K562 (cell line): ENCODE results near the gene CCDC15. TPM values are rescaled to one million over a fixed set of nuclear protein-coding genes. Genes with fewer than 3 reads are reported as not detected.

Source experiments
- ATAC-seq: fragments of 200-7000 bp; cut with Tn5 transposase; 3 replicates; pipeline ENCODE4 v1.9.1; 2020; ENCODE audit warnings: moderate library complexity
- BruUV-seq: library from RNA; stranded (reverse); fragments of 400-500 nt; replicated peaks from 2 replicates; lab custom pipeline; 2021; lab: Mats Ljungman, UMichigan
- CTCF ChIA-PET: fragments of 300-600 bp; formaldehyde crosslinking; extraction: SDS; loops from one replicate; lab custom pipeline; 2021; ENCODE audit warnings: low intra/inter-chr PET ratio; lab: Yijun Ruan, JAX
- POLR2A ChIA-PET: fragments of 300-600, 350-650 bp; sonication (Branson Sonifier 250); formaldehyde crosslinking; extraction: SDS; loops from one replicate; lab custom pipeline; 2021; ENCODE audit warnings: antibody characterized with exemption, inconsistent platforms; lab: Yijun Ruan, JAX
- DNase-seq, 4 experiments: peaks; one replicate each; pipeline versions ENCODE4 v3.0.0 to v3.0.0-alpha.2; 2011 to 2018; ENCODE audit warnings: low spot score in 3 of 4, mixed read lengths in 3 of 4; ENCODE audit errors: extremely low read depth in 1 of 4
- FAIRE-seq: peaks from 2 replicates; lab custom pipeline; 2011; peaks lifted over from hg19 to GRCh38; lab: Jason Lieb, UNC
- H2AFZ ChIP-seq: 2 replicates; pipeline ENCODE4 v1.6.0; 2011; ENCODE audit warnings: low read depth, low read length, control low read depth, inconsistent platforms
- H3K27ac ChIP-seq: fragments of 200-600 bp; 3 replicates; pipeline ENCODE4 v1.8.0; 2011; ENCODE audit warnings: low read depth, mild to moderate bottlenecking, control low read depth, inconsistent platforms, low read length, moderate library complexity, mixed read lengths; ENCODE audit errors: extremely low read depth
- H3K27me3 ChIP-seq, 2 experiments: fragments of 300-600 bp in 1 of 2; 2 replicates in 1 of 2; 3 replicates in 1 of 2; pipeline versions ENCODE4 v1.6.0 to v1.8.0; 2011; ENCODE audit warnings: inconsistent platforms in 2 of 2, low read length in 2 of 2, mild to moderate bottlenecking in 1 of 2, mixed read lengths in 1 of 2, moderate library complexity in 1 of 2; ENCODE audit not compliant: control insufficient read depth in 2 of 2, insufficient read depth in 2 of 2
- H3K36me3 ChIP-seq: fragments of 300-600 bp; 3 replicates; pipeline ENCODE4 v1.8.0; 2011; ENCODE audit warnings: mild to moderate bottlenecking, low read length, inconsistent platforms; ENCODE audit not compliant: control insufficient read depth, insufficient read depth
- H3K4me1 ChIP-seq, 2 experiments: fragments of 200-600 bp in 1 of 2; replicated peaks in 1 of 2; 2 replicates in 1 of 2; 3 replicates in 1 of 2; pipeline versions ENCODE4 v1.5.1 to v1.8.0; 2011; ENCODE audit warnings: inconsistent platforms in 2 of 2, low read length in 2 of 2, mild to moderate bottlenecking in 1 of 2, mixed read lengths in 1 of 2, moderate library complexity in 1 of 2; ENCODE audit not compliant: control insufficient read depth in 2 of 2, insufficient read depth in 2 of 2
- H3K4me2 ChIP-seq: 2 replicates; pipeline ENCODE4 v1.6.1; 2011; ENCODE audit warnings: low read length, control low read depth, inconsistent platforms, mixed read lengths; ENCODE audit not compliant: insufficient read depth
- H3K4me3 ChIP-seq: fragments of 200-600 bp; sonication (generic), shearing (Covaris generic); 2 replicates; pipeline ENCODE4 v1.5.1; 2016; ENCODE audit warnings: control low read depth, inconsistent platforms
- H3K79me2 ChIP-seq: fragments of 200-600 bp; 3 replicates; pipeline ENCODE4 v1.8.0; 2011; ENCODE audit warnings: low read length, inconsistent platforms; ENCODE audit not compliant: control insufficient read depth, insufficient read depth
- H3K9ac ChIP-seq, 2 experiments: 2 replicates each; pipeline versions ENCODE4 v1.6.0 to v1.6.1; 2011; ENCODE audit warnings: low read depth in 2 of 2, low read length in 2 of 2, control low read depth in 1 of 2, inconsistent platforms in 1 of 2, mild to moderate bottlenecking in 1 of 2, mixed read lengths in 1 of 2; ENCODE audit not compliant: insufficient read depth in 1 of 2
- H3K9me1 ChIP-seq: one replicate; pipeline ENCODE4 v1.6.0; 2011; ENCODE audit warnings: inconsistent platforms, mild to moderate bottlenecking, low read length, moderate library complexity; ENCODE audit not compliant: control insufficient read depth, insufficient read depth
- H3K9me3 ChIP-seq: replicated peaks from 2 replicates; pipeline ENCODE4 v1.5.1; 2011; ENCODE audit warnings: low read depth, low read length, inconsistent platforms; ENCODE audit not compliant: control insufficient read depth, insufficient read depth
- H4K20me1 ChIP-seq: replicated peaks from 2 replicates; pipeline ENCODE4 v1.6.1; 2011; ENCODE audit warnings: low read length, inconsistent platforms, mixed read lengths; ENCODE audit not compliant: control insufficient read depth, insufficient read depth
- FOXK2 ChIP-seq, 2 experiments: fragments of 450-650 bp; IDR thresholded peaks in 1 of 2; conservative IDR thresholded peaks in 1 of 2; 2 replicates each; pipeline ENCODE4 v1.6.1; 2016; ENCODE audit warnings: low read depth in 2 of 2, mild to moderate bottlenecking in 1 of 2
- POLR2H ChIP-seq: IDR thresholded peaks from 2 replicates; pipeline ENCODE4 v1.6.1; 2016; ENCODE audit warnings: missing genetic modification characterization, low read depth, mild to moderate bottlenecking, control low read depth, missing compliant biosample characterization, moderate library complexity
- RUNX1 ChIP-seq: sonication (generic); IDR thresholded peaks from 2 replicates; pipeline ENCODE4 v1.6.1; 2016; ENCODE audit warnings: antibody characterized with exemption, low read depth
- SREBF1 ChIP-seq: fragments of 150-350 bp; IDR thresholded peaks from 2 replicates; pipeline ENCODE4 v1.6.1; 2014; ENCODE audit warnings: antibody characterized with exemption, low read depth, low read length, borderline replicate concordance
- U2AF1 ChIP-seq: fragments of 200-400 bp; formaldehyde crosslinking; optimal IDR thresholded peaks from 2 replicates; pipeline ENCODE3; 2017; ENCODE audit warnings: mild to moderate bottlenecking, low read depth, low read length, moderate library complexity
- ZNF436 ChIP-seq: fragments of 250-450, 450-650 bp; sonication (Bioruptor Pico); formaldehyde crosslinking; IDR thresholded peaks from 2 replicates; pipeline ENCODE4 v1.7.0; 2020; ENCODE audit warnings: mild to moderate bottlenecking
- ZNF609 ChIP-seq: sonication (generic); formaldehyde crosslinking; IDR thresholded peaks from 2 replicates; pipeline ENCODE4 v1.8.1; 2023; ENCODE audit warnings: missing genetic modification reagents, mild to moderate bottlenecking, borderline replicate concordance
- ZNF668 ChIP-seq: fragments of 250-450 bp; sonication (Bioruptor Pico); IDR thresholded peaks from 2 replicates; pipeline ENCODE4 v1.8.0; 2022; ENCODE audit warnings: mild to moderate bottlenecking, inconsistent platforms
- WGBS: fragments of 100-300 bp; shearing (Covaris generic); methylation state at CpG from one replicate; pipeline ENCODE4 v1.1.6; 2016; ENCODE audit warnings: low coverage, mixed read lengths; ENCODE audit not compliant: insufficient coverage; ENCODE audit errors: missing lambda C conversion rate; 5-methylcytosine and 5-hydroxymethylcytosine counted together
- in situ Hi-C: fragments of 300-500 bp; cut with MboI; formaldehyde crosslinking; loops from 4 replicates; pipeline ENCODE4 v1.15.0; 2018; ENCODE audit warnings: inconsistent platforms, mixed read lengths
- intact Hi-C: fragments of 100-400 bp; cut with micrococcal nuclease; formaldehyde crosslinking; loops from 2 replicates; pipeline ENCODE4 v1.14.2; 2022
- polyA plus RNA-seq, 8 experiments: library from polyadenylated mRNA; depleted of rRNA in 4 of 8; stranded (reverse) in 5 of 8; unstranded in 3 of 8; fragments of >200 nt; fragmentation: Nextera tagmentation in 2 of 8; fragmentation: Illumina TruSeq in 1 of 8; extraction: Ambion mirVana in 2 of 8; extraction: Trizol in 1 of 8; gene quantifications; 2 replicates each; pipeline versions ENCODE4 v1.2.1 to v1.2.3, GENCODE V29; 2011 to 2014; ENCODE audit warnings: inconsistent platforms in 1 of 8, missing spikeins in 1 of 8
- total RNA-seq, 7 experiments: library from RNA; depleted of rRNA in 6 of 7; stranded (reverse); fragments of >200 nt in 6 of 7; fragmentation: Illumina TruSeq in 2 of 7; extraction: Trizol in 2 of 7; gene quantifications; 2 replicates each; pipeline versions ENCODE4 v1.2.1 to v1.2.3, GENCODE V29; 2011 to 2021; ENCODE audit warnings: low replicate concordance in 1 of 7
- TF ChIP-seq, protein P1 (sequence below): sonication (generic); formaldehyde crosslinking; IDR thresholded peaks from 2 replicates; pipeline ENCODE4 v1.8.0; 2022; ENCODE audit warnings: missing genetic modification reagents, mild to moderate bottlenecking, moderate library complexity, borderline replicate concordance
- TF ChIP-seq, protein P2 (sequence below): sonication (generic); formaldehyde crosslinking; IDR thresholded peaks from 2 replicates; pipeline ENCODE4 v1.8.1; 2022; ENCODE audit warnings: missing genetic modification reagents

The CCDC15 gene
- total and polyA plus RNA-seq, 9 of the 15 experiments (the other 6 are each of a cell fraction or from before 2014, with no cell fraction given), result 1.9 to 9.2 (median 3.9) TPM

GRCh38 chr11:124920870-124921609, 33.0 kb upstream of the CCDC15 start (continued):
- TF ChIP-seq ZNF609 (no peak), SREBF1 (no peak)

GRCh38 chr11:124922831-124923230, 31.2 kb upstream of the CCDC15 start:
- Histone ChIP-seq H3K27me3 (peaks cover 35 to 74% of the 10 kb centered on the region in 2 experiments; a peak in 4 of 5 replicates), H3K27ac (no peak overlapping the region), H3K4me1 (no peaks in the 10 kb centered on the region), H3K9ac (no peak overlapping the region), H3K4me3 (no peak overlapping the region), H3K9me1 (no peaks in the 10 kb centered on the region), H4K20me1 (no peaks in the 10 kb centered on the region), H3K9me3 (no peaks in the 10 kb centered on the region), H3K36me3 (no peaks in the 10 kb centered on the region), H2AFZ (no peak overlapping the region), H3K4me2 (no peak overlapping the region), H3K79me2 (no peaks in the 10 kb centered on the region)
- intact Hi-C loops, result no loop called here
- POLR2A ChIA-PET, result interaction anchor here (0.5 kb wide), 1 partner anchor 90 kb away, joined by 3 read pairs; no protein-coding TSS in a partner anchor
- in situ Hi-C loops, result no loop called here
- FAIRE-seq (no peak), DNase-seq (no peak), ATAC-seq (no peak)
- no TSS peak for BruUV-seq
- 0% methylated on average over 4 of the region's 4 CpGs for WGBS
- CTCF ChIA-PET, result no interaction called here
- TF ChIP-seq FOXK2 (conservative IDR thresholded peaks at IDR 0.05 in 1 of 2, IDR thresholded peaks at IDR 0.05 in 1 of 2; ENCODE audit: low read depth in 2 of 2), result no peak
- TF ChIP-seq, protein P1, sequence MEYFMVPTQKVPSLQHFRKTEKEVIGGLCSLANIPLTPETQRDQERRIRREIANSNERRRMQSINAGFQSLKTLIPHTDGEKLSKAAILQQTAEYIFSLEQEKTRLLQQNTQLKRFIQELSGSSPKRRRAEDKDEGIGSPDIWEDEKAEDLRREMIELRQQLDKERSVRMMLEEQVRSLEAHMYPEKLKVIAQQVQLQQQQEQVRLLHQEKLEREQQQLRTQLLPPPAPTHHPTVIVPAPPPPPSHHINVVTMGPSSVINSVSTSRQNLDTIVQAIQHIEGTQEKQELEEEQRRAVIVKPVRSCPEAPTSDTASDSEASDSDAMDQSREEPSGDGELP (CRISPR knock-in tag), result no peak
- no peak for TF ChIP-seq RUNX1
- no peak for TF ChIP-seq ZNF668 (CRISPR knock-in tag)
- TF ChIP-seq U2AF1, result no peak
- TF ChIP-seq ZNF436 (CRISPR knock-in tag), result no peak
- no peak for TF ChIP-seq POLR2H (tag)
- TF ChIP-seq, protein P2, sequence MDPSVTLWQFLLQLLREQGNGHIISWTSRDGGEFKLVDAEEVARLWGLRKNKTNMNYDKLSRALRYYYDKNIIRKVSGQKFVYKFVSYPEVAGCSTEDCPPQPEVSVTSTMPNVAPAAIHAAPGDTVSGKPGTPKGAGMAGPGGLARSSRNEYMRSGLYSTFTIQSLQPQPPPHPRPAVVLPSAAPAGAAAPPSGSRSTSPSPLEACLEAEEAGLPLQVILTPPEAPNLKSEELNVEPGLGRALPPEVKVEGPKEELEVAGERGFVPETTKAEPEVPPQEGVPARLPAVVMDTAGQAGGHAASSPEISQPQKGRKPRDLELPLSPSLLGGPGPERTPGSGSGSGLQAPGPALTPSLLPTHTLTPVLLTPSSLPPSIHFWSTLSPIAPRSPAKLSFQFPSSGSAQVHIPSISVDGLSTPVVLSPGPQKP (CRISPR knock-in tag), result no peak
